Measurements from ENCODE around the gene CLEC14A. TPM values are rescaled to one million over a fixed set of nuclear protein-coding genes. Genes with fewer than 3 reads are reported as not detected.

The CLEC14A gene
- total and polyA plus RNA-seq, 2 donors (not counting 1 experiment from before 2014, with no cell fraction given): 3.9 to 5.3 TPM

DNA sequence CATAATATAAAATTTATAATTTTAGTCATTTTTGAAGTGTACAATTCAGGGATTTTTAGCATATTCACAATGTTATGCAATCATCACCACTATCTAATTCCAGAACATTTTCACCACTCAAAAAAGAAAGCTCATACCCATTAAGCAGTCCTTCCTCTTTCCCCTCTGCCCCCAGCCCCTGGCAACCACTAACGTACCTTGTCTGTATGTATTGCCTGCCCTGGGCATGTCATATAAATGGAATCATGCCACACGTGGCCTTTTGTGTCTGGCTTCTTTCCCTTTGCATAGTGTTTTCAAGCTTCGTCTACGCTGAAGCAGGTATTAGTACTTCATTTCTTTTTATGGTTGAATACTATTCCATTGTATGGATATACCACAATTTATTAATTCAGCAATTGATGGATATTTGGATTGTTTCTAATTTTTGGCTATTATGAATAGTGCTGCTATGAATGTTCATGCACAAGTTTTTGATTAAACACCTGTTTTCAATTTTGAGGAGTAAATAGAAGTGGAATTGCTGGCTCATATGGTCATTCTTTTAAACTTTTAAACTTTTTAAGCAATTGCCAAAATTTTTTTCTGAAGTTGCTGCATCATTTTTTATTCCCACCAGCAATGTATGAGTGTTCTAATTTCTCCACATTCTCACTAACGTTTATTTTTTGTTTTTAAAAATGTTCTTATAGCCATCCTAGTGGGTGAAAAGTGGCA is 49.8 kb downstream of the CLEC14A start:
- no peak for TF ChIP-seq EZH2 (IDR thresholded peaks at IDR 0.05; ENCODE audit: low read length, missing control alignments)
- TF ChIP-seq, protein P1, sequence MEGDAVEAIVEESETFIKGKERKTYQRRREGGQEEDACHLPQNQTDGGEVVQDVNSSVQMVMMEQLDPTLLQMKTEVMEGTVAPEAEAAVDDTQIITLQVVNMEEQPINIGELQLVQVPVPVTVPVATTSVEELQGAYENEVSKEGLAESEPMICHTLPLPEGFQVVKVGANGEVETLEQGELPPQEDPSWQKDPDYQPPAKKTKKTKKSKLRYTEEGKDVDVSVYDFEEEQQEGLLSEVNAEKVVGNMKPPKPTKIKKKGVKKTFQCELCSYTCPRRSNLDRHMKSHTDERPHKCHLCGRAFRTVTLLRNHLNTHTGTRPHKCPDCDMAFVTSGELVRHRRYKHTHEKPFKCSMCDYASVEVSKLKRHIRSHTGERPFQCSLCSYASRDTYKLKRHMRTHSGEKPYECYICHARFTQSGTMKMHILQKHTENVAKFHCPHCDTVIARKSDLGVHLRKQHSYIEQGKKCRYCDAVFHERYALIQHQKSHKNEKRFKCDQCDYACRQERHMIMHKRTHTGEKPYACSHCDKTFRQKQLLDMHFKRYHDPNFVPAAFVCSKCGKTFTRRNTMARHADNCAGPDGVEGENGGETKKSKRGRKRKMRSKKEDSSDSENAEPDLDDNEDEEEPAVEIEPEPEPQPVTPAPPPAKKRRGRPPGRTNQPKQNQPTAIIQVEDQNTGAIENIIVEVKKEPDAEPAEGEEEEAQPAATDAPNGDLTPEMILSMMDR (conservative IDR thresholded peaks at IDR 0.05 in 1 of 2, IDR thresholded peaks at IDR 0.05 in 1 of 2; ENCODE audit: low read depth in 1 of 2, low read length in 2 of 2): no peak
- Histone ChIP-seq H3K27ac (ENCODE audit: insufficient read depth, low read length) (no peak overlapping the region), H3K4me1 (ENCODE audit: control insufficient read depth, extremely low read depth, insufficient read depth, low read length) (peaks cover 9% of the 10 kb centered on the region), H2AFZ (ENCODE audit: low read length) (no peak overlapping the region), H3K27me3 (ENCODE audit: control insufficient read depth, insufficient read depth, low read length) (no peaks in the 10 kb centered on the region), H3K4me2 (ENCODE audit: extremely low read depth, insufficient read depth, low read length) (no peak overlapping the region), H3K4me3 (replicated peaks in 1 of 4; ENCODE audit: control extremely low read depth in 1 of 4, insufficient read depth in 1 of 4, low read depth in 3 of 4, low read length in 4 of 4) (no peak overlapping the region), H3K9me3 (ENCODE audit: control insufficient read depth, insufficient read depth, low read depth, low read length) (no peaks in the 10 kb centered on the region), H3K36me3 (ENCODE audit: control insufficient read depth, insufficient read depth, low read length) (no peaks in the 10 kb centered on the region), H3K9ac (ENCODE audit: insufficient read depth, low read length) (no peak overlapping the region), H4K20me1 (ENCODE audit: control insufficient read depth, extremely low read depth, insufficient read depth, low read length) (no peaks in the 10 kb centered on the region), H3K79me2 (ENCODE audit: control insufficient read depth, insufficient read depth, low read length) (peaks cover 13% of the 10 kb centered on the region)
- DNase-seq (ENCODE audit: low read depth in 2 of 2): no peak

DNA sequence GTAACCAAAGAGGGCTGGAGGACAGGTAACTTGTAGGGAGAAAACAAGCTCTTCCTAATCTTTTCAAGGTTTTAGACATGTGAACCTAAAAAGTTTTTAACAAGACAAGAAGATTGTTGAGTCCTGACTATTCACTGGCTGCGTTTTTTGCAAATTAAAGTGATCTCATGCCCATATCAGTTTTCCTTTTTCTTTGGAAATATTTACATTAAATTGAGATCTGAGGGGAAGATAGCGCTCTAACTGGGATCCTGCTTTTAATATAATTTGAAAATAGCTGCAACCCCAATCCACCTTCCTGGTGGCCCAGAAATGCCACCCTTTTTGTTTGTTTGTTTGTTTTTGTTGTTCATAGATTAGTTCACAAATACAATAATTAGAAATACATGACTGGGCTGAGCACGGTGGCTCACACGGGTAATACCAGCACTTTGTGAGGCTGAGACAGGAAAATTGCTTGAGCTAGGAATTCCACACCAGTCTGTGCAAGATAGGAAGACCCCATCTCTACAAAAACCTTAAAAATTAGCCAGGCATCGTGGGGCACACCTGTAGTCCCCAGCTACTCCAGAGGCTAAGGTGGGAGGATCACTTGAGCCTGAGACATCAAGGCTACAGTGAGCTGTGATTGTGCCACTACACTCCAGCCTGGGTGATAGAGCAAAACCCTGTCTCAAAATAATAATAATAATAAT is 50.6 kb downstream of the CLEC14A start:
- no peaks in the 10 kb centered on the region for H4K20me1 ChIP-seq (ENCODE audit: control insufficient read depth, extremely low read depth, insufficient read depth, low read length)
- no peak overlapping the region for H3K4me2 ChIP-seq (ENCODE audit: extremely low read depth, insufficient read depth, low read length)
- no peak for DNase-seq (ENCODE audit: low read depth in 2 of 2)
- no peak overlapping the region for H3K4me3 ChIP-seq (replicated peaks in 1 of 4; ENCODE audit: control extremely low read depth in 1 of 4, insufficient read depth in 1 of 4, low read depth in 3 of 4, low read length in 4 of 4)
- H3K79me2 ChIP-seq (ENCODE audit: control insufficient read depth, insufficient read depth, low read length): peaks cover 8% of the 10 kb centered on the region
- H3K4me1 ChIP-seq (ENCODE audit: control insufficient read depth, extremely low read depth, insufficient read depth, low read length): peaks cover 9% of the 10 kb centered on the region
- H3K9ac ChIP-seq (ENCODE audit: insufficient read depth, low read length): no peak overlapping the region
- no peak overlapping the region for H2AFZ ChIP-seq (ENCODE audit: low read length)
- no peaks in the 10 kb centered on the region for H3K27me3 ChIP-seq (ENCODE audit: control insufficient read depth, insufficient read depth, low read length)
- H3K9me3 ChIP-seq (ENCODE audit: control insufficient read depth, insufficient read depth, low read depth, low read length): no peaks in the 10 kb centered on the region
- no peak overlapping the region for H3K27ac ChIP-seq (ENCODE audit: insufficient read depth, low read length)
- H3K36me3 ChIP-seq (ENCODE audit: control insufficient read depth, insufficient read depth, low read length): no peaks in the 10 kb centered on the region
- TF ChIP-seq EZH2 (IDR thresholded peaks at IDR 0.05; ENCODE audit: low read length, missing control alignments): no peak
- TF ChIP-seq, protein P1 (conservative IDR thresholded peaks at IDR 0.05 in 1 of 2, IDR thresholded peaks at IDR 0.05 in 1 of 2; ENCODE audit: low read depth in 1 of 2, low read length in 2 of 2): no peak

DNA sequence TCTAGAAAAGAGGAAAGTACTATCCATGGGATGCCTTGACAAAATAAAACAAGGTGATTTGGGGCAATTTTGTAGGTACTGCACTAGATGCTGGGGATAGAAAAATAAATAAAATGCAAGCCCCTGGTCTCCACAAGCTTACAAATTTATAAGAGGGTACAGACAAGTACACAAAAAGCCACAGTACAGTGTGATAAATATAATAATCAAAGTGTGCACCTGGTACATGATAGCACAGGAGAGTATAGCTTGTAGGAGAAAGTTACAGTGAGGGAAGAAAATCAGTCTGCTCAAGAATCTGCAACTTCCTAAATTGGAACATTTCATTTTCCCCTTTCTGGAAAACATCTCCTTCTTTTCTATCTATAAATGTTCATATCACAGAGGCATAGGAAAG is 51.2 kb downstream of the CLEC14A start:
- TF ChIP-seq EZH2 (IDR thresholded peaks at IDR 0.05; ENCODE audit: low read length, missing control alignments): no peak
- TF ChIP-seq, protein P1 (conservative IDR thresholded peaks at IDR 0.05 in 1 of 2, IDR thresholded peaks at IDR 0.05 in 1 of 2; ENCODE audit: low read depth in 1 of 2, low read length in 2 of 2): no peak
- no peak for DNase-seq (ENCODE audit: low read depth in 2 of 2)
- H4K20me1 ChIP-seq (ENCODE audit: control insufficient read depth, extremely low read depth, insufficient read depth, low read length): no peaks in the 10 kb centered on the region

More for the DNA sequence above, 51.2 kb downstream of the CLEC14A start:
- Histone ChIP-seq H3K9ac (ENCODE audit: insufficient read depth, low read length) (no peak overlapping the region), H3K27me3 (ENCODE audit: control insufficient read depth, insufficient read depth, low read length) (no peaks in the 10 kb centered on the region), H2AFZ (ENCODE audit: low read length) (no peak overlapping the region), H3K9me3 (ENCODE audit: control insufficient read depth, insufficient read depth, low read depth, low read length) (no peaks in the 10 kb centered on the region), H3K4me3 (replicated peaks in 1 of 4; ENCODE audit: control extremely low read depth in 1 of 4, insufficient read depth in 1 of 4, low read depth in 3 of 4, low read length in 4 of 4) (no peak overlapping the region), H3K4me1 (ENCODE audit: control insufficient read depth, extremely low read depth, insufficient read depth, low read length) (peaks cover 9% of the 10 kb centered on the region), H3K36me3 (ENCODE audit: control insufficient read depth, insufficient read depth, low read length) (no peaks in the 10 kb centered on the region), H3K79me2 (ENCODE audit: control insufficient read depth, insufficient read depth, low read length) (peaks cover 3% of the 10 kb centered on the region), H3K27ac (ENCODE audit: insufficient read depth, low read length) (no peak overlapping the region), H3K4me2 (ENCODE audit: extremely low read depth, insufficient read depth, low read length) (no peak overlapping the region)

All from fibroblast of lung (primary cell).